OCI-LY7 (cell line): ENCODE results near the gene INPP5A.

Experiments used
- CTCF ChIP-seq: fragments of 200-600 bp; sonication (generic); conservative IDR thresholded peaks from 2 replicates; pipeline ENCODE4 v1.5.1; 2014; ENCODE audit warnings: mild to moderate bottlenecking, antibody characterized with exemption, low read length, moderate library complexity, mixed read lengths
- EZH2phosphoT487 ChIP-seq: fragments of 200-600 bp; sonication (generic); IDR thresholded peaks from 2 replicates; pipeline ENCODE4 v1.6.1; 2018; ENCODE audit warnings: low read depth, borderline replicate concordance, mild to moderate bottlenecking, mixed run types, antibody characterized with exemption, low read length, moderate library complexity, mixed read lengths

- TF ChIP-seq CTCF (no peak), EZH2phosphoT487 (no peak)
Observed at GRCh38 chr10:132685921-132686680, 148.5 kb downstream of the INPP5A start.
